ENCODE data around the gene DNTT.
"Not testable (repeated sequence)": the region's sequence is repeated elsewhere in the genome, so short reads cannot be mapped to it uniquely, and the experiment has no call there.

Gene DNTT

GRCh38 chr10:96290368-96291133 is 13.7 kb upstream of the DNTT start:
- Histone ChIP-seq H3K27me3 (ENCODE audit: control insufficient read depth in 1 of 2, insufficient read depth in 2 of 2, low read length in 2 of 2) (peaks cover 0 to under 1% of the 10 kb centered on the region in 2 donors), H3K36me3 (ENCODE audit: control insufficient read depth in 2 of 2, insufficient read depth in 2 of 2, low read length in 2 of 2) (no peaks in the 10 kb centered on the region), H3K9me3 (ENCODE audit: control insufficient read depth in 2 of 2, low read length in 2 of 2) (no peaks in the 10 kb centered on the region), H3K9ac (ENCODE audit: low read length in 2 of 2) (no peak overlapping the region), H3K27ac (ENCODE audit: low read length) (no peak overlapping the region), H3K4me3 (ENCODE audit: low read length in 2 of 2) (no peak overlapping the region), H3K4me1 (ENCODE audit: control insufficient read depth, insufficient read depth, low read length) (peaks cover 12% of the 10 kb centered on the region)

GRCh38 chr10:96292971-96293920 is 11.0 kb upstream of the DNTT start:
- no peak overlapping the region for H3K27ac ChIP-seq (ENCODE audit: low read length)
- no peaks in the 10 kb centered on the region for H3K36me3 ChIP-seq (ENCODE audit: control insufficient read depth in 2 of 2, insufficient read depth in 2 of 2, low read length in 2 of 2)
- H3K27me3 ChIP-seq (ENCODE audit: control insufficient read depth in 1 of 2, insufficient read depth in 2 of 2, low read length in 2 of 2) = peaks cover 0 to 2% of the 10 kb centered on the region in 2 donors
- H3K9ac ChIP-seq (ENCODE audit: low read length in 2 of 2) = no peak overlapping the region
- no peaks in the 10 kb centered on the region for H3K9me3 ChIP-seq (ENCODE audit: control insufficient read depth in 2 of 2, low read length in 2 of 2)
- H3K4me1 ChIP-seq (ENCODE audit: control insufficient read depth, insufficient read depth, low read length) = peaks cover 1% of the 10 kb centered on the region
- no peak overlapping the region for H3K4me3 ChIP-seq (ENCODE audit: low read length in 2 of 2)

- no peak overlapping the region for H3K4me3 ChIP-seq (ENCODE audit: low read length in 2 of 2)
- no peak overlapping the region for H3K27ac ChIP-seq (ENCODE audit: low read length)
- H3K9me3 ChIP-seq (ENCODE audit: control insufficient read depth in 2 of 2, low read length in 2 of 2) = no peaks in the 10 kb centered on the region
- peaks cover 0 to 2% of the 10 kb centered on the region in 2 donors for H3K27me3 ChIP-seq (ENCODE audit: control insufficient read depth in 1 of 2, insufficient read depth in 2 of 2, low read length in 2 of 2)
- H3K36me3 ChIP-seq (ENCODE audit: control insufficient read depth in 2 of 2, insufficient read depth in 2 of 2, low read length in 2 of 2) = no peaks in the 10 kb centered on the region
- no peak overlapping the region for H3K9ac ChIP-seq (ENCODE audit: low read length in 2 of 2)
- H3K4me1 ChIP-seq (ENCODE audit: control insufficient read depth, insufficient read depth, low read length) = no peaks in the 10 kb centered on the region
Measured at GRCh38 chr10:96295475-96295874, 8.8 kb upstream of the DNTT start.

- H3K4me1 ChIP-seq (ENCODE audit: control insufficient read depth, insufficient read depth, low read length) = no peaks in the 10 kb centered on the region
- no peak overlapping the region for H3K27ac ChIP-seq (ENCODE audit: low read length)
- H3K9ac ChIP-seq (ENCODE audit: low read length in 2 of 2) = no peak overlapping the region
- peaks cover 0 to 4% of the 10 kb centered on the region in 2 donors for H3K27me3 ChIP-seq (ENCODE audit: control insufficient read depth in 1 of 2, insufficient read depth in 2 of 2, low read length in 2 of 2)
- no peak overlapping the region for H3K4me3 ChIP-seq (ENCODE audit: low read length in 2 of 2)
- no peaks in the 10 kb centered on the region for H3K36me3 ChIP-seq (ENCODE audit: control insufficient read depth in 2 of 2, insufficient read depth in 2 of 2, low read length in 2 of 2)
- no peaks in the 10 kb centered on the region for H3K9me3 ChIP-seq (ENCODE audit: control insufficient read depth in 2 of 2, low read length in 2 of 2)
Measured at GRCh38 chr10:96297486-96297885, 6.7 kb upstream of the DNTT start.

DNA sequence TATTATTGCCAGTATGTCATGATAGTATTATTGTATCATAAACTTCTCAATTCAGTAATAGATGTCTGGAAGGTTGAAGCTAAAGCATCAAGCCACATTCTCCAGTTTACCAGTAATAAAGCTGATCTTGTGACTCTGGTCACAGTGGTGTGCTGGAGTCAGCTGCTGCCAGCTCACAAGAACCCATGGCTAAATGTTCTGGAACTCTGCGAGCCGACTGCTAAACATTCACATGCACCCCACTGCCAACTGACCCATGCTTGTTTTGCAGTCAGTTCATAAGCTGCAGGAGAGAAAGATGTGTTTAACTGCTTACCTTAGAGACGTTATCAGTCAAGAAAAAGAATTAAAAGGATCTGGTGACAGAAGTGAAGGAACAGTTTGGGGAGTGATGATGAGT is 5.9 kb upstream of the DNTT start:
- Histone ChIP-seq H3K9me3 (ENCODE audit: control insufficient read depth in 2 of 2, low read length in 2 of 2) (no peaks in the 10 kb centered on the region), H3K4me3 (ENCODE audit: low read length in 2 of 2) (no peak overlapping the region), H3K4me1 (ENCODE audit: control insufficient read depth, insufficient read depth, low read length) (no peaks in the 10 kb centered on the region), H3K9ac (ENCODE audit: low read length in 2 of 2) (no peak overlapping the region), H3K27ac (ENCODE audit: low read length) (no peak overlapping the region), H3K36me3 (ENCODE audit: control insufficient read depth in 2 of 2, insufficient read depth in 2 of 2, low read length in 2 of 2) (no peaks in the 10 kb centered on the region), H3K27me3 (ENCODE audit: control insufficient read depth in 1 of 2, insufficient read depth in 2 of 2, low read length in 2 of 2) (peaks cover 0 to 4% of the 10 kb centered on the region in 2 donors)

DNA sequence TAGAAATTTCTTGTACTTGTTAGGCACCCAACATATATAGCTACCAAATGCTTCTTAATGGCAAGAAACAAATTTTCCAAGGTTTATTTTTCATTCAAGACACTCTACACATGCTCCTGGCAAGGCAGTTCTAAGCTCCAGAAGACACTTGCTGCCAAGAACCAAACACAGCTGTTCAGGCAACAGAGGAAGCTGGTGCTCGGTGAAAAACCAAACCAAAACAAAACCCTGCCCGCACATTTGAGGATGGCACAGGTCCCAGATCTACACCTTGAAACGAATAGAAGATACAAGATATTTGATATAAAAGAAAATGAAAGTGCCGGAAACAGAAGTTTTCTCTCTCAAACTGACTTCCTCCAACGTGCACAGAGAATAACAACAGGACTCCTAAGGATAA is 4.9 kb upstream of the DNTT start:
- H3K4me3 ChIP-seq (ENCODE audit: low read length in 2 of 2) = peak overlapping the region in 1 of 2 donors; percentile 10
- no peaks in the 10 kb centered on the region for H3K36me3 ChIP-seq (ENCODE audit: control insufficient read depth in 2 of 2, insufficient read depth in 2 of 2, low read length in 2 of 2)
- no peaks in the 10 kb centered on the region for H3K9me3 ChIP-seq (ENCODE audit: control insufficient read depth in 2 of 2, low read length in 2 of 2)
- no peak overlapping the region for H3K27ac ChIP-seq (ENCODE audit: low read length)
- H3K9ac ChIP-seq (ENCODE audit: low read length in 2 of 2) = no peak overlapping the region
- H3K27me3 ChIP-seq (ENCODE audit: control insufficient read depth in 1 of 2, insufficient read depth in 2 of 2, low read length in 2 of 2) = peaks cover 0 to 4% of the 10 kb centered on the region in 2 donors
- H3K4me1 ChIP-seq (ENCODE audit: control insufficient read depth, insufficient read depth, low read length) = no peaks in the 10 kb centered on the region

GRCh38 chr10:96301616-96302015 is 2.6 kb upstream of the DNTT start:
- no peak overlapping the region for H3K9ac ChIP-seq (ENCODE audit: low read length in 2 of 2)
- no peak overlapping the region for H3K27ac ChIP-seq (ENCODE audit: low read length)
- no peaks in the 10 kb centered on the region for H3K4me1 ChIP-seq (ENCODE audit: control insufficient read depth, insufficient read depth, low read length)
- H3K36me3 ChIP-seq (ENCODE audit: control insufficient read depth in 2 of 2, insufficient read depth in 2 of 2, low read length in 2 of 2) = no peaks in the 10 kb centered on the region
- H3K9me3 ChIP-seq (ENCODE audit: control insufficient read depth in 2 of 2, low read length in 2 of 2) = no peaks in the 10 kb centered on the region
- H3K4me3 ChIP-seq (ENCODE audit: low read length in 2 of 2) = no peak overlapping the region
- H3K27me3 ChIP-seq (ENCODE audit: control insufficient read depth in 1 of 2, insufficient read depth in 2 of 2, low read length in 2 of 2) = peaks cover 0 to 2% of the 10 kb centered on the region in 2 donors

GRCh38 chr10:96305019-96305418 is 785 bp downstream of the DNTT start:
- Histone ChIP-seq H3K4me1 (ENCODE audit: control insufficient read depth, insufficient read depth, low read length) (peaks cover 5% of the 10 kb centered on the region), H3K9ac (ENCODE audit: low read length in 2 of 2) (no peak overlapping the region), H3K27me3 (ENCODE audit: control insufficient read depth in 1 of 2, insufficient read depth in 2 of 2, low read length in 2 of 2) (peaks cover 0 to 2% of the 10 kb centered on the region in 2 donors), H3K36me3 (ENCODE audit: control insufficient read depth in 2 of 2, insufficient read depth in 2 of 2, low read length in 2 of 2) (no peaks in the 10 kb centered on the region), H3K27ac (ENCODE audit: low read length) (no peak overlapping the region), H3K9me3 (ENCODE audit: control insufficient read depth in 2 of 2, low read length in 2 of 2) (no peaks in the 10 kb centered on the region), H3K4me3 (ENCODE audit: low read length in 2 of 2) (no peak overlapping the region)

DNA sequence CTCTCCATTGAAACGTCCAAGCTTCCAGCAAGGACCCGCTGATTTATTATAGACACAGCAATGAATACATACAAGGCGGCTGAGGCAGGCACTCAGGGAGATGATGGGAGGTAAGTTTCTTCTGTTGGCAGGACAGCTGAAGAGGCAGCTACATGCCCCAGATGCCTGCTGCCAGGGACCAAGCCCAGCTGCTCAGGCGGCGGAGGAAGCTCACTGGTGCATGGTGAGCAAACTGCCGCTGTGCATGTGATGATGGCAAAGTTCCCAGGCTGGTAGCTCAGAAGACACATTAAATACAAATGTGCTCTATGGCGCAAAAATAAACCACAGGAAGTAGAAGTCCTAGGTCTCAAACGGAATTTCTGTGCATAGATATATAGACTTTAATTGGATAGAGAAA is 2.3 kb downstream of the DNTT start:
- peaks cover 8% of the 10 kb centered on the region for H3K4me1 ChIP-seq (ENCODE audit: control insufficient read depth, insufficient read depth, low read length)
- H3K4me3 ChIP-seq (ENCODE audit: low read length in 2 of 2) = no peak overlapping the region
- H3K9ac ChIP-seq (ENCODE audit: low read length in 2 of 2) = no peak overlapping the region
- H3K36me3 ChIP-seq (ENCODE audit: control insufficient read depth in 2 of 2, insufficient read depth in 2 of 2, low read length in 2 of 2) = no peaks in the 10 kb centered on the region
- no peaks in the 10 kb centered on the region for H3K9me3 ChIP-seq (ENCODE audit: control insufficient read depth in 2 of 2, low read length in 2 of 2)
- H3K27ac ChIP-seq (ENCODE audit: low read length) = no peak overlapping the region
- H3K27me3 ChIP-seq (ENCODE audit: control insufficient read depth in 1 of 2, insufficient read depth in 2 of 2, low read length in 2 of 2) = peaks cover 0 to 2% of the 10 kb centered on the region in 2 donors

GRCh38 chr10:96308854-96309253 is 4.6 kb downstream of the DNTT start:
- not testable (repeated sequence) for H3K27ac ChIP-seq (ENCODE audit: low read length); H3K9me3 ChIP-seq (ENCODE audit: control insufficient read depth in 2 of 2, low read length in 2 of 2); H3K36me3 ChIP-seq (ENCODE audit: control insufficient read depth in 2 of 2, insufficient read depth in 2 of 2, low read length in 2 of 2); H3K9ac ChIP-seq (ENCODE audit: low read length in 2 of 2); H3K4me3 ChIP-seq (ENCODE audit: low read length in 2 of 2); H3K4me1 ChIP-seq (ENCODE audit: control insufficient read depth, insufficient read depth, low read length); H3K27me3 ChIP-seq (ENCODE audit: control insufficient read depth in 1 of 2, insufficient read depth in 2 of 2, low read length in 2 of 2)

Data from stomach smooth muscle (tissue), 2 donors.